Stimulated activated naive CD4-positive, alpha-beta T cell treated with Interleukin-2 at 50 U/mL for 16 hours (primary cell): ENCODE results near the gene ZC4H2.
A peak's percentile ranks its signal among the peaks of the same experiment; 100 is the strongest.
"Not testable (repeated sequence)": the region's sequence is repeated elsewhere in the genome, so short reads cannot be mapped to it uniquely, and the experiment has no call there.

Source experiments
- DNase-seq: peaks from one replicate; lab custom pipeline; 2025; lab: John Stamatoyannopoulos, UW

Gene ZC4H2, protein sequence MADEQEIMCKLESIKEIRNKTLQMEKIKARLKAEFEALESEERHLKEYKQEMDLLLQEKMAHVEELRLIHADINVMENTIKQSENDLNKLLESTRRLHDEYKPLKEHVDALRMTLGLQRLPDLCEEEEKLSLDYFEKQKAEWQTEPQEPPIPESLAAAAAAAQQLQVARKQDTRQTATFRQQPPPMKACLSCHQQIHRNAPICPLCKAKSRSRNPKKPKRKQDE

GRCh38 chrX:64975989-64976672, at the start of gene ZC4H2:
Gene ZC4H2 (minus strand): TSS chrX:64976450. CDS start chrX:64976377, 73 bp downstream.
- DNase-seq: peak; percentile 67

- DNase-seq: no peak
Measured at GRCh38 chrX:65017451-65017850, 41.2 kb upstream of the ZC4H2 start.

DNA sequence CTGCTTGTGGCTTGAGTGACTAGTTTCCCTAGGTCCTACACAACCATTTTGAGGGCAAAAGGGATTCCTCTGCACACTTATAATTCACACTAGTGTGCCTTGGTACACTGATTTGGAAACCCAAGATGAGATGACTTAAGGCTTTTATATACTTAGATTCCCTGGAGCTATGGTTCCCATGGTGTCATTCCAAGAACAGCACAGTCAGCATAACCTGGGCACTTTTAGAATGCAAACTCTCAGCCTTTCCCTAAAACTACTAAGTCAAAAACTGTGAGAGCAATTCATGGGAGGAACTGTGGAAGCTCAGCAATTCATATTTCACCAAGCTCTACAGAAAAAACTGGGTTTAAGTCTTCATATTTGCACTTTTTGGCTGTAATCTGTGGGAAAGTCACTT, 38.0 kb upstream of the ZC4H2 start:
- no peak for DNase-seq

DNA sequence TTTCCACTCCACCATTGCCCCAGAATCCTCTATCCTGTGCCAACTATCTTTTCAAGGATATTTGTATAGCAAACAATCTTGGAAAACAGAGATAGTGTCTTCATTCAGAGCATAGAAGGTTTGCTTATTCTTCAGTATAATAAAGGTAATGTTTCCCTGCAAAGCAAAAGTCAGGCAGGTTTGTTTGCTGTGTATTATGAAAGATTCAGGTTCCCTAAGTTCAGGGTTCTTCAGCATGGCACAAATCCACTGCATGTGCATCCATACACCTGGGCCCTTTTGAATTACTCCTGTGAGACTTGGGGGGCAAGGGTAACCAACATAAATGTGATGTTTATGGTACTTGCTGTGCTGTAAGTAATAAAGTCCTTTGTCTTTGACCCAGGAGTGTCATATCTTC, 33.2 kb upstream of the ZC4H2 start:
- DNase-seq: no peak

- not testable (repeated sequence) for DNase-seq
Measured at GRCh38 chrX:65002208-65002607, 26.0 kb upstream of the ZC4H2 start.

GRCh38 chrX:64996805-64997204, 20.6 kb upstream of the ZC4H2 start:
- no peak for DNase-seq

GRCh38 chrX:64994131-64994798, 18.0 kb upstream of the ZC4H2 start:
- DNase-seq: no peak

GRCh38 chrX:64977830-64978229, 1.6 kb upstream of the ZC4H2 start:
- no peak for DNase-seq

- DNase-seq: no peak
Measured at GRCh38 chrX:64977051-64977450, 801 bp upstream of the ZC4H2 start.

DNA sequence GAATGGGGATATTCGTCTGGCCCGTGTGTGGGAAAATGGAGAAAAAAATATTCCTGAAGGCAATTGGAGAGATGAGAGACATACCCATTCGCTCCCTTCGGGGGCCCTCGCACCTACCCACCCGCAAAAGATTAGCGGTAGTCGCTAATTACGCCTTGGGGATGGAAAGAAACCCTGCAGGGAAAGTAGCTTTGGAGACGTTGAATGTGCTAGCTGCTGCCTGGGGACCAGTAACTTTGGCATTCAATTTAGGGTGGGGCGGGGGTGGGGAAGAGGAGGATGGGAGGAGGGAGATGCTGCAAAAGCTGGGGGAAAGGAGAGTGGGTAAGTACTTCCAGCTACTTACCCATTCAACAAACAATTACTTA, 407 bp upstream of the ZC4H2 start:
- no peak for DNase-seq

DNA sequence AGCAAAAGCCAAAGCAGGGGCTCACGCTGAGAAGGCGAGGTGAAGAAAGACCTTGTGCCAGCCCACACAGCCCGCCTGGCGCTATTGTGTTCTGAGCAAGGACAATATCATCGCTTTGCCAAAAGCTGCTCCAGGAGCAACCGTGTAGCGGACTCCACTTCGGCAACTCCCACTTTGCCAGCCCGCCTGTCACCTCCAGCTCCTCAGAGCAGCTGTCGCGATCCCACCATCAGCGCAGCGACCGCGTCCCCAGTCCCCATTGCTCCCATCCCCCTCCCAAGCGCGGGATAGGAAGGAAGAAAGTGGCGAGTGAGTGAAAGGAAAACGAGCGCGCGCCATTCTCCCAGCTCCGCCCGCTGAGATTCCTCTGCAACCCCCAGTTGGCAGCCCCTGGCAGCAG, 759 bp downstream of the ZC4H2 start:
- peak; percentile 3 for DNase-seq

GRCh38 chrX:64925480-64925879, 50.8 kb downstream of the ZC4H2 start:
- DNase-seq: no peak

- no peak for DNase-seq
Measured at GRCh38 chrX:64908121-64908520, 68.1 kb downstream of the ZC4H2 start.

DNA sequence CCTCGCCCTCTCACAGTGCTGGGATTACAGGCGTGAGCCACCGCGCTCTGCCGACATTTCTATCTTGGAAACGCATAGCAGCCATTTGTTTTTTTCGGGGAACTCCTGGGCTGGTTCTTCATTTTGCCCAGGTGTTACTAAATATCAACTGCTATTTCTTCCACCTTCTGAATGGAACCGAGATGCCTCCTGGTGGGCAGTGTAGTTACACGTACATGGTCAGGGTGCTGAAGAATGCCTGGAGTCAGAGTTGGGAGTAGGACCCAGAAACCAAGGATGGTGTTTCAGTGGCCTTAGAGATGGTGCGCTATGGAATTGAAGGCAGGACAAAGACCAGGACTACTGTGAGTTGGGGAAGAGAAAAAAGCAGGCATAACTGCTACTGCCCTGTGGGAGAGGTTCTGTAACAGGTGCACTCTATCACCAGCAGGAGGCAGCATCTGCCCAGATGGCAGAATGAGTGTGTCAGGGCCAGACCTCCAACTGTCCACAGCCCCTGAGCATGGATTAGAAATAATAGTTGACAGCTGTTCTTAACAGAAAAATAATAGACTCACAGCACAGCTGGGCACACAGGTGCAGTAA, 81.7 kb downstream of the ZC4H2 start:
- DNase-seq: peak; percentile 0

DNA sequence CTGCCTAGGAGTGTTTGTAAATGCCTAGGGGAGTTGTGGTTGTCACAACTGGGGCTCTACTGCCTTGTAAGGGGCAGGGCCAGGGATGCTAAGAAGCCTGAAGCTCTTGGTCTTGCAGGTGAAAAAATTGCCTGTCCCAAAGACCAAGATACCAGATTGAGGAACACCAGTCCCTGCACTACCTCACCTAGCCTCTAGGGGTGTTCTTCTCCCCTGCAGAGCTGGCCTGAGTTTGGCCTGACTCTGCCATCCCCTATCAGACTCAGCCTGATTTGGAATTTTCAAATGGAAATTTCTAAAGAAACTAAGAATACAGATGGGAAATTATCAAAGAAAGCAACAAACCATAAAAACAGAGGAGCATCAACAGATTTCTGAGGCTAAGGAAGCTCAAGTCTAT, 90.4 kb downstream of the ZC4H2 start:
- DNase-seq: no peak

DNA sequence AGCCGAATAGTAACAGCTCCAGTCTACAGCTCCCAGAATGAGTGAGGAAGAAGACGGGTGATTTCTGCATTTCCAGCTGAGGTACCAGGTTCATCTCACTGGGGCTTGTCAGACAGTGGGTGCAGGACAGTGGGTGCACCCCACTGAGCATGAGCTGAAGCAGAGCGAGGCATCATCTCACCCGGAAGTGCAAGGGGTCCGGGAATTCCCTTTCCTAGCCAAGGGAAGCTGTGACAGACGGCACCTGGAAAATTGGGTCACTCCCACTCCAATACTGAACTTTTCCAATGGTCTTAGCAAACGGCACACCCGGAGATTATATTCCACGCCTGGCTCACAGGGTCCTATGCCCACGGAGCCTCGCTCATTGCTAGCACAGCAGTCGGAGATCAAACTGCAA, 97.5 kb downstream of the ZC4H2 start:
- not testable (repeated sequence) for DNase-seq

- DNase-seq: no peak
Measured at GRCh38 chrX:64867217-64867616, 109.0 kb downstream of the ZC4H2 start.
